SIG-M5 (cell line): ENCODE measurements around the gene PCBP3.

Experiments used
- DNase-seq: peaks from one replicate; lab custom pipeline; 2025; lab: John Stamatoyannopoulos, UW

Gene PCBP3

DNA sequence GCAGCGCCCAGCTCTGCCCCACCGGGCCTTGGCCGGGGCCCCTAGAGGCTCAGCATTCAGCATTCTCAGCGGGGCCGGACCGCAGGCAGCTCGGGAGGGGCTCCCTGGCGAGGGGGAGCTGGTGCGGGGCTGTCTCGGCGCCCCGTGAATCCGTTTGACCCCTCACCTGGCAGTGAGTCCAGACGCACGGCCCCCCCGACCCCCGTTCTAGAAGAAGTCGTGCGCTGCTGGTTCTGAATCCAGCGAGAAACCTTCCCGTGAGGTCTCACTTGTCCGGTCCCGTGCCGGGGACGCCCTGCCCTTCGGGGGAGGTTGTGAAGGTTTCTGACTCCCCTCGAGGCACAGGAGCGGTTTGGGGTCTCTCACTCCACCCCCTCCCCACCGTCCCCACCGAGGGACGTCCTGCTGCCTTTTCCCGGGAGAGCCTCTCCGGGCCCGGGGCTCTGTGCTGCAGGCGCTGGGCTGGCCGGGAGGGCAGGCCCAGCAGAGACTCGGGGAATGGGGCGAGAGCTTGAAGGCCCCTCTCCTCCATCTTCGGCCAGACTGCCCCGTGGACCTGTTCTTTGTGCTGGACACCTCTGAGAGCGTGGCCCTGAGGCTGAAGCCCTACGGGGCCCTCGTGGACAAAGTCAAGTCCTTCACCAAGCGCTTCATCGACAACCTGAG is 338.7 kb downstream of the PCBP3 start:
- no peak for DNase-seq

DNA sequence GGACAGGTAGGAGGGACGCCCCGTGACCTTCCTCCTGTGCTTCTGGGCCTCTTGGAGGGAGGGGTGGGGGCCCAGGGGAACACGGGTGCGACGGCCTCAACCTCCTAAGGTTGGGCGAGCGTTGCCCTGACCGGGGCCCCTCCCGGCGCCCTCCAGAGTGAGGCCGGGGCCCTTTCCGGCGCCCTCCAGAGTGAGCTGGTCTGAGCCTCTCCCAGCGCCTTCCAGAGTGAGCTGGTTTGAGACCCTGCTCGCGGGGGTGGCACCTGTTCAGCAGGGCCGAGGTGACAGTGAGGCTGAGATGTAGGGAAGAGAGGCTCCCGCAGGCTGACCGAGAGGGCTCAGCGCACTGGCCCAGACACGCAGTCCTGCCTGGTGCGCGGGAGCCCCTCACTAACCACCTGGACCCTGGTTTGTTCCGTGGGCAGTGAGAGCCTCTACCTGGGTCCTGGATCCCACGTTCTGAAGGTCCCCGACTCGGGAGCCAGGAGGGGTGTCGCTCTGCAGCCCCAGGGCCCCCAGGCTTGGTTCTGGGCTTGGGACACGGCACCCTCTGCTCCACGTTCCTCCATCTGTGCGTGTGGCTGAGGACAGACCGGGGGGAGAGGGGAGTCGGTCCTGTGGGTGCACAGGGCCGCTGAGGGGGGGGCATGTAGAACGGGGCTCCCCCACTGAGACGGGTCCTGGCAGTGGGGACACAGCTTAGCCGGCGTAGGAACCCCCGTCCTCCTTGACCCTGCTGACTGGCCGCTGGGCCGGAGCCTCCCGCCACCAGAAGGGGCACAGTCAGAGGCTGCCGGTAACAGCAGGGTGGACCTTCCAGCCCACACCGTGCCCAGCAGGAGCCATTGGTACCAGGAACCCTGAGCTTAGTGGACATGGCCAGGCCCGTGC is 339.5 kb downstream of the PCBP3 start:
- no peak for DNase-seq

DNA sequence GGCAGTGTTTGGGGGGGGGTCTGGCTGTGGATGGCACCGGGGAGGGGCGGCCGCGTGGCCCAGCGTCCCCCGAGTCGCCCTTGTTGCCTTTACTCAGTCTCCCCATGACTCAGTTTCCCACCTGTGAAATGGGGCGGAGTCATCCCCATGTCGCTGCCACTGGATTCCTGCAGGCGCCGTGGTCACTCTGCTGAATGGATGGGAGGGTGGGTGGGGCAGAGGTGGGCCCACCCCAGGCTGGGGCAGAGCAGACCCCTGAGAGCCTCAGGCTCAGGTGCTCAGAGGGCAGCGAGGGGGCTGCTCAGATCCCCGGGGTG is 340.1 kb downstream of the PCBP3 start:
- DNase-seq = no peak

DNA sequence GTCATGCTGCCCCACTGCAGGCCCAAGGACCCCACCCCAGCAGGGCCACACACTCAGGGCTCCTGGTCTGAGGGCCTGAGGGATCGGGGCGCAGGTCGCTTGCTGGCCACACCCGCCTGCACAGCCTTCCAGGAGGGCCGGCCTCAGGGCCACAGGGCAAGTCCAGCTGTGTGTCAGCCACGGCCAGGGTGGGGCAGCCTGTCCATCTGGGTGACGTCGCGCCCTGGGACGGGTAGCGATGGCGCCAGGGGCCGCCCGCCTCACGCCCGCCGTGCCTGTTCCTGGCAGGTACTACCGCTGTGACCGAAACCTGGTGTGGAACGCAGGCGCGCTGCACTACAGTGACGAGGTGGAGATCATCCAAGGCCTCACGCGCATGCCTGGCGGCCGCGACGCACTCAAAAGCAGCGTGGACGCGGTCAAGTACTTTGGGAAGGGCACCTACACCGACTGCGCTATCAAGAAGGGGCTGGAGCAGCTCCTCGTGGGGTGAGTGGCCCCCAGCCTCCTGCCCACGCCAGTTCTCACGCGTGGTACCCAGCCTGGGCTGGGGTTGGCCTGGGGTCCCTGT is 340.5 kb downstream of the PCBP3 start:
- DNase-seq = no peak

DNA sequence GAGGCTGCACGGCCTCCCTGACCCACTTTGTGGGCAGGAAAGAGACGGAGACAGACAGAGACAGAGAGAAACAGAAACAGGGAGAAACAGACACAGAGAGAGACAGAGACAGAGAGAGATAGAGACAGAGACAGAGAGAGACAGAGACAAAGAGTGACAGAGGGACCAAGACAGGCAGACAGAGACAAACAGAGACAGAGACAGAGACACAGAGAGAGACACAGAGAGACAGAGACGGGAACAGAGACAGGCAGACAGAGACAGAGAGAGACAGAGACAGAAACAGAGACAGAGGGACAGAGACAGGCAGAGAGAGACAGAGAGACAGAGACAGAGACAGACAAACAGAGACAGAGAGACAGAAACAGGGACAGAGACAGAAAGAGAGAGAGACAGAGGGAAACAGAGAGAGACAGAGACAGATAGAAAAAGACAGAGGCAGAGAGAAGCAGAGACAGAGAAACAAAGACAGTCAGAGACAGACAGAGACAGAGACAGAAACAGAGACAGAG is 341.1 kb downstream of the PCBP3 start:
- no peak for DNase-seq

DNA sequence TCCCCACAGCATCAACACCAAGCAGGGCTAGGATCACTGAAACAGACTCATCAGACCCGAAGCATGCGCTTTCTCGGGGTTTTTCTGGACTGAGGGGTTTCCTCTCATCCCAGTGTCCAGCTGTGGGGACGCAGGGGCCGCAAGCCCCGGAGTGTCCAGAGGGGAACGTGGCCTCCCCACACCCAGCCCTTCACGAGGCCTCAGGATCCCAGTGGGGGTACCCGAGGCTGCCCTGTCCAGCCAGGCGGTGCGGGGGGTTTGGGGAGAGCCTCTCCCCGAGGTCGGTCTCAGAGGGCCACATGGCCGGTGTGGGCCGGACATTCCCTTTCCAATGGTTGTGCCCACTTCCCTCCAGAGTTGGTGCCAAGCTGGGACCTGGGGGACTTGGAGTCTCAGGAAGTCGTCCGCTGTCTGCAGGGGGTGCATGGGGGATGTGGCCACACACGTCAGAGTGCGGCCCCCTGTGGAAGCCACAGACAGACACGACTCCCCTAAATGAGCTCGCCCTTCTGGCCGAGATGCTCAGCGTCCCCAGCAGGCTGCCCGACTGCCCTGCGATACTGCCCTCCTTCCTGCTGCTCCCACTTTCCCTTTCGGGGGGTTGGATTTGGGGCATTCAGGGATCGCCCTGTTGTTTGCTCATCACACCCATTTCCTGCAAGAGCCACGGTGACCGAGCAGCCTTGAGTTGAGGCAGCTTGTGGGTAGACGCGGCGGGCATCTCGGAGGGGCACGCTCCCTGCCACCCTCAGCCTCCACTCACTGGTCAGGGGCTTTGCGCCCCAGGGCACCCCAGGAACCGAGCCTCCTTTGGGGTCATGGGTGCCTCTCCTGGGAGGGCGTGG is 342.2 kb downstream of the PCBP3 start:
- no peak for DNase-seq

DNA sequence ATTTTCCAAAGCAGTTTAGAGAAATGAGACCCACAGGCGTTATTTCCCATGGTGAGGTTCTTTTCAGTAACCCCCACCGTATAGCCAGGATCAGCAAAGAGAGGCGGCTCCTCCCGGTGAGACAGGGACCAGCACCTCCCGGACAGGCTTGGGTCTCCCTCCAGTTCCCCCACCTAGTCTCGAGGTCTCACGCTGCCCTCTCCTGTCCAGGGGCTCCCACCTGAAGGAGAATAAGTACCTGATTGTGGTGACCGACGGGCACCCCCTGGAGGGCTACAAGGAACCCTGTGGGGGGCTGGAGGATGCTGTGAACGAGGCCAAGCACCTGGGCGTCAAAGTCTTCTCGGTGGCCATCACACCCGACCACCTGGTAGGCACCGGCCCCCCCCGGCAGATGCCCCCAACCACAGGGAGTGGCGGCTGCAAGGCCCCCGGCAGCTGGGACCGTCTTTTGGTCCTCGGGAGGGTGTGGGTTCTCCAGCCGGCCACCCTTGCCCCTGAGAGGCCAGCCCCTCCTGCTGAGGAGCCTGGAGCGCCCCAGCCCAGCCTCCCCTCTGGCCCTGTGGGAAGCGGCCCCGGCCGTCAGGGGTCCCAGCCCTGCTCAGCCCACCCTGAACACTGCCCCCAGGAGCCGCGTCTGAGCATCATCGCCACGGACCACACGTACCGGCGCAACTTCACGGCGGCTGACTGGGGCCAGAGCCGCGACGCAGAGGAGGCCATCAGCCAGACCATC is 343.0 kb downstream of the PCBP3 start:
- DNase-seq = no peak

DNA sequence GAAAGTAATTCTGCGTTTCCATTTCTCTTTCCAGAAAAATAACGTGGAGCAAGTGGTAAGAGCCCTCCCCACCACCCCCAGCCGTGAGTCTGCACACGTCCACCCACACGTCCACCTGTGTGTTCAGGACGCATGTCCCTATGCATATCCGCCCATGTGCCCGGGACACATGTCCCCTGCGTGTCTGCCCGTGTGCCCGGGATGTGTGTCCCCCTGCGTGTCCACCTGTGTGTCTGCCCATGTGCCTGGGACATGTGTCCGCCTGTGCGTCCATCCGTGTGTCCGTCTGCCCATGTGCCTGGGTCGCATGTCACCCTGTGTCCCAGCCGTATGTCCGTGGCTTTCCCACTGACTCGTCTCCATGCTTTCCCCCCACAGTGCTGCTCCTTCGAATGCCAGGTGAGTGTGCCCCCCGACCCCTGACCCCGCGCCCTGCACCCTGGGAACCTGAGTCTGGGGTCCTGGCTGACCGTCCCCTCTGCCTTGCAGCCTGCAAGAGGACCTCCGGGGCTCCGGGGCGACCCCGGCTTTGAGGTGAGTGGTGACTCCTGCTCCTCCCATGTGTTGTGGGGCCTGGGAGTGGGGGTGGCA is 343.7 kb downstream of the PCBP3 start:
- no peak for DNase-seq

DNA sequence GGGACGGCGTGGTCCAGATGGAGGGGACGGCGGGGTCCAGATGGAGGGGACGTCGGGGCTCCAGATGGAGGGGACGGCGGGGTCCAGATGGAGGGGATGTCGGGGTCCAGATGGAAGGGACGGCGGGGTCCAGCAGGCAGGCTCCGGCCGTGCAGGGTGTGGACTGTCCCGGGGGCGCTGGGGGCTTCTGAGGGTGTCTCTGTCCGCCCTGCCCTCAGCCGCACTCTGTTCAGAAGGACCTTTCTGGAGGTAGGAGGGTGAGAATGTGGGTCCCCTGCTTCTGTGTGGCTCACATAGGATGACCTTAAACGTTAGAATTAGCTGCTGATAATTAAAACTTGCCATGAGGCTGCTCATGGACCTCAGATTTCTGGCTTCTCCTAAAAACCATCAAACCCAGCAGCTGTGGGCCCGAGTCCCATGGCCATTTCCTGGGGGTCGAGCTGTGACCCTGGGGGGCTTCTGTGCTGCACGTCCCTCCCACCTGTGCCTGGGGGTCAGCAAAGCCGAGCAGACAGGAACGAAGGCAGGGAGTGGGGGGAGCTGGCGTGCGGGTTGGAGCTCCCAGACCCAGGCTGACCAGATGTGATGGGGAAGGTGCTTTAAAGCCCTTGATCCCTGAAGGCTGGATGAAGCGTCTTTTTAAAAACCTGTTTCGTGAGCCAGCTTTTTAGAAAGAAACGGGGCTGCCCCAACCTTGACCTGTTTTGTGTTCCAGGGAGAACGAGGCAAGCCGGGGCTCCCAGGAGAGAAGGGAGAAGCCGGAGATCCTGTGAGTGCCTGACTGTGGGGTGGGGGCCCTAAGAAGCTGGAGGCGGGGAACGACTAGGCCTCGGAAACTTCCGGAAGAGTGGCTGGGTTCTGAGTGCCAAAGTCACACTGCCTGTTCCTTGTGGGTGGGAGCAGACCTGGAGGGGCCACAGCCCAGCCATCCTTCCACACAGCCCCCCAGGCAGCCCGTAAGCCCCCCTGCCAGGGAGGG is 345.1 kb downstream of the PCBP3 start:
- DNase-seq = no peak

DNA sequence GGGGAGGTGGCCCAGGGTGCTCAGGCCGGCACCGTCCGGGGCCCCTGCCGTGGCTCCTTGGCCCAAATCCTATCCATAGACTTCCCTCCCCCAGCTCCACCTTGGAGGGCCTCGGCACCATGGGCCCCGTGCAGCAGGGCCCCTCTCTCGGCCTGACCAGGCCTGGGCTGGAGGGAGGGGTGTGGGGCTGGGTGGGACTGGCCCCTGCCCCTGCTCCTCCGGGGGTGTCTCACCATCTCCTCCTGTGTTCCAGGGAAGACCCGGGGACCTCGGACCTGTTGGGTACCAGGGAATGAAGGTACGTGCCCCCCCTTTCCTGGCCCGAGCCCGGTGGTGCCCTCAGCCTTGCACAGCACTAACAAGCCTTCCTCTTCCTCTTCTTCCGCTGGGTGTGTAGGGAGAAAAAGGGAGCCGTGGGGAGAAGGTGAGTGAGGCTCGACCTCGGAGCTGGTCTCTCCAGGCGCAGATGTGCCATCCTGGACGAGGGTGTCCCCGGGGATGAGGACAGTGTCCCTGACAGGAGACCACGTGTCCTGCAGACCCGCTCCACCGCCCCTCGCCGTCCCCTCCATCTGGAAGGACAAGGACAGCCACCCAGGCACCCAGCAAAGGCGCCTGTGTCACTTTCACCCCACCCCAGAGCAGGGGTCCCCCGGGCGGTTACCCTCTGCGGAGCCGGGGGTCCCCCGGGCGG is 346.0 kb downstream of the PCBP3 start:
- no peak for DNase-seq

DNA sequence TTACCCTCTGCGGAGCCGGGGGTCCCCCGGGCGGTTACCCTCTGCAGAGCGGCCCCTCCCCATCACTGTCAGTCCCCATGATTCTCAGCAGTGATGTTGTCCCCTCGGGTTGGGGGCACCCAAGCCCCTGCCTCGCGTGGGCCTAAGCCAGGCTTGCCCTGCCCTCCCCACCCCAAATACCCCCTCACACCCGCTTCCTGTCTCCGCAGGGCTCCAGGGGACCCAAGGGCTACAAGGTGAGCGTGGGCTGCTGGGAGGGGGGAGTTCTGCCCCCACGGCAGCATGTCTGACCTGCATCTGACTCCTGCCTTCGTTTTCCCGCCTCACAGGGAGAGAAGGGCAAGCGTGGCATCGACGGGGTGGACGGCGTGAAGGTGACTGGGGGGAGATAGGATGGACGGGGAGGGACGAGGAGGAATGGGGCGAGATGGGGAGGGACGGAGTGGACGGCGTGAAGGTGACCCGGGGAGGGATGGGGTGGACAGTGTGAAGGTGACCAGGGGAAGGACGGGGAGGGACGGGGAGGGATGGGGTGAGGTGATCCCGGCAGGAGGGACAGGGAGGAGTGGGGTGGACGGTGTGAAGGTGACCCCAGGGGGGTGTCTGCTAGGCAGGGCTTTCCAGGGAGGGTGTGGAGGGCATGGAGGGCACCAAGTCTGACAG is 346.7 kb downstream of the PCBP3 start:
- no peak for DNase-seq

DNA sequence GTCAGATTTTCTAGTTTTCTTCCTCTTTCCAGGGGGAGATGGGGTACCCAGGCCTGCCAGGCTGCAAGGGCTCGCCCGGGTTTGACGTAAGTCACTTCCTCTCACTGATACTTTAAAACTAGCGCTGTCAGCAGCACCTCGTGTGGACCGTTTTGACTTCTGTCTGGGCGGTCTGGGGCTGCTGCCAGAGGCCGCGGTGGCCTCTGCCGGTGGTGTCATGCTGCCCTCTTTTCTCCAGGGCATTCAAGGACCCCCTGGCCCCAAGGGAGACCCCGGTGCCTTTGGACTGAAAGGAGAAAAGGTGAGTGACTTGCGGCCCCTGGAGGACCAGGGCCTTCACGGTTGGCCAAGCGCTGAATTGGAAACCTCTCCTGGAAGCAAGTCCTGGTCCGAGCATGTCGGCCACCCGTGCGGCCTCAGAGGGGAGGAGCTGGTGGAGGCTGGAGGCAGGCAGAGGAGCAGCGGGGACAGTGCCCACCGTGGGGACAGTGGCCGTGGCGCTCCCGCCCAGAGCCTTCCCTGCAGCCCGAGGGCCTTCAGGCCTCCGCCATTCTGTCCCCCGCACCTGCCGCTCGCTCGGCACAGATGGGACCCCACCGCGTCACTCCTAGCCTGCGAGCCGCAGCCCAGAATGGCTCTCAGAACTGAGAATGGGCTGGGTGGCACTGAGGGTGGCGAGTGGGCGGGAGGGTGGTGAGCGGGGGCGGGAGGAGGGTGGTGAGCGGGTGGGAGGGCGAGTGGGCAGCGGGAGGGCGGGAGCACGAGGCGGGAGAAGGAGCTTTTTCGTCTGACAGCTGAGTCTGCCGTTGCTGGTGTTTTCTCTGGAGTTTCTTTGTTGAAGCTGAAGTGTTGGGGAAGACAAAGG is 347.4 kb downstream of the PCBP3 start:
- no peak for DNase-seq

DNA sequence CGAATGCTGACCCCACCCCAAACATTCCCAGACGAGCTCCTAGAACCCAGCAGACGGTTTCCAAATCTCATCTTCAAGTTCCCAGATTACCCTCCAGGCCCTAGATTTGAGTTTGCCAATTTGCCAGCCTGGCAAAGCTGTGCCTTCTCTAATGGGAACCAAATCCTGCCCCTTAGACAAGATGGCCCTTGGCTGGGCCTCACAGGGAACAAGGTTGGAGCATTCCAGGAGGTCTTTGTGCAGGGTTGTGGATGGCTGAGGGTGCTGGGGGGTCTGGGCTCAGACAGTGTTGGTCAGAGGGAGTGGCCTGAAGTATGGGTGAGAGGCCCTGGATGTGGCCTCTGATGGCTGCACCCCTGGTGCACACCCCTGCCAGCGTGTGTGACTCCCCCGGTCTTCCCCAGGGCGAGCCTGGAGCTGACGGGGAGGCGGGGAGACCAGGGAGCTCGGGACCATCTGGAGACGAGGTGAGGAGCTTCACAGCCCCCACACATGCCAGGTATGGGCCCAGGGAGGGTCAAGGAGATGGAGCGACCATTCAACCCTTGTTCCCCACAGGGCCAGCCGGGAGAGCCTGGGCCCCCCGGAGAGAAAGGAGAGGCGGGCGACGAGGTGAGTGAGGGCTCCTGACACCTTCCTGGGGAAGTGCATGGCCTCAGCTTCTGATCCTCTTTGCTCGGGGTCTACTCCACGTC is 348.2 kb downstream of the PCBP3 start:
- no peak for DNase-seq
